NCI-H146 treated with DMSO at 0.1 percent for 48 hours (cell line): Measurements from ENCODE around the gene CD74.
"Not testable (repeated sequence)": the region's sequence is repeated elsewhere in the genome, so short reads cannot be mapped to it uniquely, and the experiment has no call there.

Source experiments
- DNase-seq: peaks from one replicate; lab custom pipeline; 2025; ENCODE audit not compliant: unreplicated experiment; lab: John Stamatoyannopoulos, UW

CD74 gene

GRCh38 chr5:150441813-150442698, 29.3 kb upstream of the CD74 start:
- no peak for DNase-seq

GRCh38 chr5:150440948-150441812, 28.5 kb upstream of the CD74 start:
- no peak for DNase-seq

GRCh38 chr5:150438873-150439546, 26.3 kb upstream of the CD74 start:
- DNase-seq, result no peak

GRCh38 chr5:150436141-150436680, 23.5 kb upstream of the CD74 start:
- DNase-seq, result peak; percentile 40

- no peak for DNase-seq
Measured at GRCh38 chr5:150434464-150434863, 21.8 kb upstream of the CD74 start.

DNA sequence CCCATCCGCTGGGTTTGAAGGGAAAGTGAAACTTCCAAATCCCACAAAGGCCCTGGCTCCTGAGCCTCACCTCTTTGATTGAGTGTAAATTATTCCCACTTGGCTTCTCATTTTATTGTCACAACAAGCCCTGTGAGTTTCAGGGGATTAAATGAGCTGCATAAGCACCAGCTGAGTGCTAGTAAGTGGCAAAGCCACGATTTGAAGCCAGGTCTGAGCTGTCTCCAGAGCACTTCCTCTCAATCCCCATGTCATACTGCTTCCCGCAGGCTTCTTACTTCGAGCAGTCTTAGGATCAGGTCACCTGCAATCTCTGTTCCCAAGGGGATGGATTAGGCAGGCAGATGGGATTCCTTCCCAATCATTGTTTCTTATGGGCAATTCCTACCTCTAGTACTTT, 18.9 kb upstream of the CD74 start:
- DNase-seq, result no peak

GRCh38 chr5:150431048-150431447, 18.3 kb upstream of the CD74 start:
- DNase-seq, result no peak

- no peak for DNase-seq
Measured at GRCh38 chr5:150429410-150429873, 16.7 kb upstream of the CD74 start.

GRCh38 chr5:150428978-150429377, 16.3 kb upstream of the CD74 start:
- no peak for DNase-seq

- no peak for DNase-seq
Measured at GRCh38 chr5:150428106-150428876, 15.6 kb upstream of the CD74 start.

DNA sequence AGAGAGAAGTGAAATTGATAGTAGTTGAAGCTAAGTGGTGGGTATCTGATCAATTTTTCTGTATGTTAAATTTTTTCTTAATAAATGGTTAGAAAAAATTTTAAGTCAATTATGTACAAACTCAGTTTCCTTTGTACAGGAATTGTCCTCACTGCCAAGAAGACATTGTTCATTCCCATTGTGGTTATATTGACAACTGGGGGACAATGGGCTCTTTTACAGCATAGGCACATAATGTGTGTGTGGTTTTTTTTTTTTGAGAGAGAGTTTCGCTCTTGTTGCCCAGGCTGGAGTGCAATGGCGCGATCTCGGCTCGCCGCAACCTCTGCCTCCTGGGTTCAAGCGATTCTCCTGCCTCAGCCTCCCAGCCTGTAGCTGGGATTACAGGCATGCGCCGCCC, 13.5 kb upstream of the CD74 start:
- DNase-seq, result not testable (repeated sequence)

DNA sequence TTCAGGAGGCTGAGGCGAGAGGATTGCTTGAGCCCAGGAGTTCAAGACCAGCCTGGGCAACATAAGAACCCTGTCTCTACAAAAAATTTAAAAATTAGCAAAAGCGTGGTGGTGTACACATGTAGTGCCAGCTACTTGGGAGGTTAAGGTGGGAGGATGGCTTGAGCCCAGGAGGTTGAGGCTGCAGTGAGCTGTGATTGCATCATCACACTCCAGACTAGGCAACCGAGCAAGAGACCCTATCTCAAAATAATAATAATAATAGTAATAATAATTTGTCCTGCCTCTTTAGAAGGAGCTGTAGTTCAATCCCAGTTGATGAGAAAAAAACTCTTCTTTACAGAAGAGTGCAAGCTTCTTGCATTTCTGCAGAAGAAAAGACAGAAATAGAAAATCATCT, 10.0 kb upstream of the CD74 start:
- no peak for DNase-seq

- no peak for DNase-seq
Measured at GRCh38 chr5:150422075-150422474, 9.4 kb upstream of the CD74 start.

DNA sequence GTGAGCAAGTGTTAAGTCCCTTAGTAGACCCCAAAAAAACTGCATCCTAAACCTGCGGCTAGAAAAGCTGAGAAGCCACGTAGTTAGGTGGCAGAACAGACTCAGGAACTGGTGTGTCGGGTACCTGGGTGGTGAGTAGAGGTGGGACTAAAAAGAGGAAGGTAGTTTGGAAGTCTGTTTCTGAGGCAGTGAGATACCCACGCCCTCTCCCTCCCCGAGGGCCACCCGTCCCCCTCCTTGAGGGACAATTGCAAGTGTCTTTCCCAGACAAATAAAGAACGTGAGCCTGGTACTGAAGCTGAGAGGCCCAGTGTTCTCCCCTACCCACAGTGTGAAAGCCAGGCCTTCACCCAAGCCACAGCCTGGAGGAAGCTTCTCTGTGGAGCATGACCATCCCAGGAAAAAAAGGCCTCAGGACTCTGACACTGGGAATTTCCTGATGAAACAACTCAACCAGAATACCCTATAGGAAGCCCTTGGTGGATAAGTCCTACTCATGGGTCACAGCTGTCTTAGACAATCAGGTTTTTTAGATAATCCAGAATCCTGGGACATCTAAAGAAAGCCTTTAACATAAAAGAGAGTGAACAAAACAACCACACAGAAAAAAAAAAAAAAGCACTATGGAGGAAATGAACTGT, 7.0 kb upstream of the CD74 start:
- DNase-seq, result no peak

DNA sequence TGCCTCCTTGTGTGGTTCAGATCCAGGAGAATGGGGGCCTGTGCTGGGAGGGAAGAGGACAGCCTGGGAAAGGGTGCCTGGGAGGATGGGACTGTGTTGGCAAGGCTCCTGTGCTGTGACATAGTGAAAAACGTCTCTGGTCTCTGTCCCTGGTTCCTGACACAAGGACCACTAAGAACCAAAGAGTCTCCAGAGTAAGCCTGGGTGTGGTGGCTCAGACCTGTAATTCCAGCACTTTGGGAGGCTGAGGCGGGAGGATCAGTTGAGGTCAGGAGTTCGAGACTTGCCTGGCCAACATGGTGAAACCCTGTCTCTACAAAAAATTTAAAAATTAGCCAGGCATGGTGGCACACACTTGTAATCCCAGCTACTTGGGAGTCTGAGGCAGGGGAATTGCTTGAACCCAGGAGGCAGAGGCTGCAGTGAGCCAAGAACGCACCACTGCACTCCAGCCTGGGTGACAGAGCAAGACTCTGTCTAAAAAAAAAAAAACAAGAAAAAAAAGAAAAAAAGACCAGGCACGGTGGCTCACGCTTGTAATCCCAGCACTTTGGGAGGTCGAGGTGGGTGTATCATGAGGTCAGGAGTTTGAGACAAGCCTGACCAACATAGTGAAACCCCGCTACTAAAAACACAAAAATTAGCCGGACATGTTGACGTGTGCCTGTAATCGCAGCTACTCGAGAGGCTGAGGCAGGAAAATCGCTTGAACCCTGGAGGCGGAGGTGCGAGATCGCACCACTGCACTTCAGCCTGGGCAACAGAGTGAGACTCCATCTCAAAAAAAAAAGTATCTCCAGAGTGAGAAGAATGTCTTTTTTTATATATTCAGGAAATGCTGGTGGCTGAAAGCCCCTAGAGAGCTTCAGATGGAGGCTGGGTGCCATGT, 1.4 kb upstream of the CD74 start:
- not testable (repeated sequence) for DNase-seq

DNA sequence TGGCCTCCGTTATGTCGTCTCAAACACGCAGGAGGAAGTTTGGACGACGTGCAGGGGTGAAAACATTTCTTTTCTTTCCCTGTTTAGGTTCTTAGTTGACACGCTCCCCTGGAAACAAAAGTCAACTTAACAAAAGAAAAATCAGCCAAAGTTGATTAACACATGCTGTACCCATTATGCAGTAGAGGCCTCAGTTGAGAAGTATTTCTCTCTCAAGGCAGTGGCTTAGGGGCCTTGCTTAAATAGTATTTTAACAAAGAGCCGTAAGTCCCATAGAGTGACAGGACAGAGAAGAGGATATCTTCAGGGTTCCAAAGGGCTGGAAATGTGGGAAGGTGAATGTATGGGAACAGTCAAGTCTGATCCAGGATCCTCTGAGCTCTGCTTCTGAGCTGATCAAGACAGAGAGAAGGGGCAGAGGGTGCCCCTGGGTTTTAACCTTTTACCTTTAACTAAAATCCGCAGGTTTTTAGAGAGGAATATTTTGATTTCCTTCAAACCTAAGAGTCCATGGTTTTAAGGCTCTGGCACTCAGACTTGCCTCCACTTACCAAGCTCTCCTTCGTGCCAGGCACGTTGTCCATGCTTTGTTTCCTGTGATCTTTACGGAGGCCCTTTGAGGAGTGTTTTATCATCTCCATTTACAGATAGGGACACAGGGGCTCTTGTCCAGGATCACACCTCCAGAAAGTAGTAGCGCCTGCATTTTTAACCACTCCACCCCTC, 629 bp upstream of the CD74 start:
- DNase-seq, result no peak

DNA sequence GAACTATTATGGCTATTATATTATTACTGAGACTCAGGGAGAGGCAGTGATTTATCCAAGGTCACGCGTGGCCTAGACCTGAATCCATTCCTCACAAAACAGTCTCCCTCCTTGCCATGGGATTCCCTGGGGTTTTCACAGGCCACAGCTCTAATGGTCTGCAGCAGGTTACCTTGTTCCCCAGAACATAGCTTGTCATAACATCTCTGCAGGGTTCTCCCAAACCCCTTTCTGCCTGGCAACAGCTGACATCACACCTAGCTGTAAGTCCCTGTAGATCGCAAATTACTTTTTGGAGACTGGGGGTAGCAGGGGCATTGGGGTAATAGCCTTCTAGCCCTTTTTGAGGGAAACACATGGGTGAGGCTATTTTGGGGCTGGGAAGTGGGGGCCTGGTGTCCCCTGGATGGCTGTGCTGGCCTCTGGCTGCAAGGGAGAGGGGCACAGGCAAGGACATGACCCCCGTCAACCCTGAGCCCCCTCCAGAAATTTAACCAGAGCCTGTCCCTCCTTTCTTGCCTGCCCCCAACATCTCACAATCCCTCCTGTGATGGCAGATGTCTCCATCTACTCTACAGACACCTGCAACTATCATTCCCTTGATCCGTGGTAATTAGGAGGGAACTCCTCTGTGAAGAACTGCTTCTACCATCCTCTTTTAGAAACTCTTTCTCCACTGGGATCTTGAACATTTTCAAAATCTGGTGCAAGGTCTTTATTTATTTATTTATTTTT, 1.3 kb downstream of the CD74 start:
- DNase-seq, result no peak
